ENCODE results near the gene NCAPG. TPM values are rescaled to one million over a fixed set of nuclear protein-coding genes. Genes with fewer than 3 reads are reported as not detected.

NCAPG gene
- total and polyA plus RNA-seq, 9 of the 15 experiments (the other 6 are each of a cell fraction or from before 2014, with no cell fraction given) = 25.6 to 102 (median 65.3) TPM

DNA sequence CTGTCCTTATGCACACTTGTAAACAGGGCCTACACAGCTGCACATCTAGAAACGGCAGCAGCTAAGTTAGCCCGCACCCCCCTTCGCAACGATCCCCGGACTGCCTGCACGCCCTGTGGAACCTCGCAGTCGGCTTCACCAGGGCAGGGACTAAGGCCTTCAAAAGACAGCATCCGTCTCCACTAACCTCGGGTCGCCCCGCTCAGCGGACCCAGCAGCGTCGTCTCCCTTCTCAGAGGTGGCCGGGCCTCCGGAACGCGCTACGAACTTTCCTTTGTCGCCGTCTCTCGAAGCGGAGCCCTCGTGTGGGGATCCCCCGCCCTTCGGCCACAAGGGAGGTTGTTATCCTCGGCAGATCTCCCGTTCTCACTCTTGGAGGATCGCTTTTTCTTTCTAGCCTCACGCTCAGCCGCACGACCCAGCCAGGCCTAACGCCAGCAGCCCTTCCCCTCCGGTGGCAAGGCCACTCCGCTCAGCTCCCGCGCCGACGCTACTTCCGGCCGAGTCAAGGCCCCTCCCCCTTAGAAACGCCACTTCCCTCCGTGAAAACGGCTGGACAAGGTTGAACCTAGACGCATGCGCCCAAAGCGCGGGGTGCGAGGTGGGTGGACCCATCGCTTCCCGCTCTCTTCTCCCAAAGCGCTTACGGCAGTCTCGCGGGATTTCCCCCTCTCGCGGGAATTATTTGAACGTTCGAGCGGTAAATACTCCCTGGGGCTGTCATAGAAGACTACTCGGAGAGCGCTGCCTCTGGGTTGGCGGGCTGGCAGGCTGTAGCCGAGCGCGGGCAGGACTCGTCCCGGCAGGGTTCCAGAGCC is at the start of gene NCAPG, which contains the start of gene DCAF16 (continued):
- TF ChIP-seq ZNF23 (CRISPR knock-in tag; IDR thresholded peaks at IDR 0.05) = no peak
- TF ChIP-seq CCAR2 (IDR thresholded peaks at IDR 0.05; ENCODE audit: low read depth, low read length) = no peak
- no peak for TF ChIP-seq SAFB2 (IDR thresholded peaks at IDR 0.05; ENCODE audit: borderline replicate concordance, low read depth, low read length, severe bottlenecking)
- no peak for TF ChIP-seq ZBED1 (IDR thresholded peaks at IDR 0.05)
- TF ChIP-seq PHF8 (IDR thresholded peaks at IDR 0.05; ENCODE audit: borderline replicate concordance, low read length) = peak; percentile 96
- TF ChIP-seq POLR2AphosphoS2 (IDR thresholded peaks at IDR 0.05; ENCODE audit: low read length) = no peak
- no peak for TF ChIP-seq CHD7 (IDR thresholded peaks at IDR 0.05; ENCODE audit: low read depth, low read length)
- TF ChIP-seq PRPF4 (IDR thresholded peaks at IDR 0.05; ENCODE audit: insufficient read depth, low read depth, low read length, poor library complexity, severe bottlenecking) = peak; percentile 45
- TF ChIP-seq ZNF507 (tag; conservative IDR thresholded peaks at IDR 0.05) = no peak
- no peak for TF ChIP-seq MEF2D (tag; conservative IDR thresholded peaks at IDR 0.05; ENCODE audit: low read depth)
- no peak for TF ChIP-seq MAFK (IDR thresholded peaks at IDR 0.05; ENCODE audit: low read length)
- TF ChIP-seq PHB (CRISPR knock-in tag; IDR thresholded peaks at IDR 0.05) = no peak
- no peak for TF ChIP-seq GABPB2 (CRISPR knock-in tag; conservative IDR thresholded peaks at IDR 0.05)
- TF ChIP-seq MCM7 (IDR thresholded peaks at IDR 0.05) = no peak
- peak; percentile 44 to 74; a peak in 1 of 4 replicates for TF ChIP-seq MLLT1 (IDR thresholded peaks at IDR 0.05)
- no peak for TF ChIP-seq ZNF79 (CRISPR knock-in tag; IDR thresholded peaks at IDR 0.05; ENCODE audit: low read depth)

Measured in K562 (cell line).